Bronchial epithelial cell (primary cell): Measurements from ENCODE around the gene CACNA1C. TPM values are rescaled to one million over a fixed set of nuclear protein-coding genes. Genes with fewer than 3 reads are reported as not detected.
A peak's percentile ranks its signal among the peaks of the same experiment; 100 is the strongest.

Source experiments
- DNase-seq: peaks from one replicate; pipeline ENCODE4 v3.0.0-alpha.2; 2010; ENCODE audit warnings: low read depth
- FAIRE-seq: peaks from 2 replicates; lab custom pipeline; 2011; peaks lifted over from hg19 to GRCh38; lab: Jason Lieb, UNC
- H3K27me3 ChIP-seq: 2 replicates; pipeline ENCODE4 v1.5.1; 2011; ENCODE audit warnings: low read length; ENCODE audit not compliant: control insufficient read depth, insufficient read depth
- H3K36me3 ChIP-seq: 2 replicates; pipeline ENCODE4 v1.5.1; 2011; ENCODE audit warnings: low read length; ENCODE audit not compliant: control insufficient read depth, insufficient read depth
- H3K4me3 ChIP-seq: 2 replicates; pipeline ENCODE4 v1.5.1; 2011; ENCODE audit warnings: mild to moderate bottlenecking, low read depth, low read length, control low read depth
- total RNA-seq: library from RNA; depleted of rRNA; stranded (reverse); fragments of >200 nt; gene quantifications from 2 replicates; pipeline ENCODE4 v1.2.1, GENCODE V29; 2014
- TF ChIP-seq, protein P1 (sequence below): IDR thresholded peaks from 2 replicates; pipeline ENCODE4 v1.5.1; 2011; ENCODE audit warnings: mild to moderate bottlenecking, moderate library complexity, low read length, control low read depth, inconsistent platforms; ENCODE audit not compliant: insufficient read depth, severe bottlenecking

The CACNA1C gene
- total RNA-seq, 1 donor from 2014 or later = not detected

GRCh38 chr12:2347137-2347843 lies 294.5 kb downstream of the CACNA1C start:
- Histone ChIP-seq H3K4me3 (no peak overlapping the region), H3K36me3 (no peaks in the 10 kb centered on the region), H3K27me3 (no peaks in the 10 kb centered on the region)
- DNase-seq (no peak), FAIRE-seq (peak; percentile 60)
- TF ChIP-seq, protein P1, sequence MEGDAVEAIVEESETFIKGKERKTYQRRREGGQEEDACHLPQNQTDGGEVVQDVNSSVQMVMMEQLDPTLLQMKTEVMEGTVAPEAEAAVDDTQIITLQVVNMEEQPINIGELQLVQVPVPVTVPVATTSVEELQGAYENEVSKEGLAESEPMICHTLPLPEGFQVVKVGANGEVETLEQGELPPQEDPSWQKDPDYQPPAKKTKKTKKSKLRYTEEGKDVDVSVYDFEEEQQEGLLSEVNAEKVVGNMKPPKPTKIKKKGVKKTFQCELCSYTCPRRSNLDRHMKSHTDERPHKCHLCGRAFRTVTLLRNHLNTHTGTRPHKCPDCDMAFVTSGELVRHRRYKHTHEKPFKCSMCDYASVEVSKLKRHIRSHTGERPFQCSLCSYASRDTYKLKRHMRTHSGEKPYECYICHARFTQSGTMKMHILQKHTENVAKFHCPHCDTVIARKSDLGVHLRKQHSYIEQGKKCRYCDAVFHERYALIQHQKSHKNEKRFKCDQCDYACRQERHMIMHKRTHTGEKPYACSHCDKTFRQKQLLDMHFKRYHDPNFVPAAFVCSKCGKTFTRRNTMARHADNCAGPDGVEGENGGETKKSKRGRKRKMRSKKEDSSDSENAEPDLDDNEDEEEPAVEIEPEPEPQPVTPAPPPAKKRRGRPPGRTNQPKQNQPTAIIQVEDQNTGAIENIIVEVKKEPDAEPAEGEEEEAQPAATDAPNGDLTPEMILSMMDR = no peak

DNA sequence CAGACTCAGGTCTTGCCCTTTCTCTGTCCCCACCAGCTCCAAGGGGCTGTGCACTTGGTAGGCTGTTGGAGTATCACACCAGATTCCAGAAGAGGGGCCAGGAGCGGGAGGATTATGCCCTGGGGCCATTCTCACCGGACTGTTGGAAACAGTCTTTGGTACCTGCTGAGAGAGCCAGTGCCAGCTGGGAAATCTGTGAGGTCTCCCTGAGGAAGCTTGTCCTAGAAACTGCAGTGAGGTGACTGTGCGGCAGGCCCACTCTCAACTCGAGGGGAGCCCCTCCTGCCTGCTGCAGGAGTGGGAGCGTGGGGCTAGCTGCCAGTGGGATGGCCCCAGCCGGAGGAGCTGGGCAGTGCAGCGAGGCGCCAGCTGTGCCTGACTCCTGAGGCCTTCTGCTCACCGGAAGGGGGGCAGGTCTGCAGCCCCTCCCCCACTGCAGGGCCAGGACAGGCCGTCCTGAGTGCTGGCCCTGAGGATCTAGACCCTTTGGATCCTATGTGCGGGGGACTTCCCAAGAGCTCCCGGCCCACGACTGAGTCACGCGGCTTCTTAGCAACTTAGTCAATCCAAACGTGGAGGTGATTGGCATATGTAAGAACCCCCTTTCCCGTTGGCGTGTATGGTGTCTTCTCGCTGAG lies 295.2 kb downstream of the CACNA1C start:
- DNase-seq (no peak), FAIRE-seq (no peak)
- H3K36me3 ChIP-seq = no peaks in the 10 kb centered on the region
- no peak overlapping the region for H3K4me3 ChIP-seq
- no peaks in the 10 kb centered on the region for H3K27me3 ChIP-seq
- TF ChIP-seq, protein P1 = no peak

GRCh38 chr12:2348482-2348852 lies 295.7 kb downstream of the CACNA1C start:
- H3K27me3 ChIP-seq = no peaks in the 10 kb centered on the region
- no peak for DNase-seq
- no peak for FAIRE-seq
- no peak overlapping the region for H3K4me3 ChIP-seq
- no peaks in the 10 kb centered on the region for H3K36me3 ChIP-seq
- TF ChIP-seq, protein P1 = no peak

- Histone ChIP-seq H3K4me3 (no peak overlapping the region), H3K36me3 (no peaks in the 10 kb centered on the region), H3K27me3 (no peaks in the 10 kb centered on the region)
- TF ChIP-seq, protein P1 = no peak
- FAIRE-seq (no peak), DNase-seq (no peak)
These were observed 298.4 kb downstream of the CACNA1C start for GRCh38 chr12:2351161-2351560.

DNA sequence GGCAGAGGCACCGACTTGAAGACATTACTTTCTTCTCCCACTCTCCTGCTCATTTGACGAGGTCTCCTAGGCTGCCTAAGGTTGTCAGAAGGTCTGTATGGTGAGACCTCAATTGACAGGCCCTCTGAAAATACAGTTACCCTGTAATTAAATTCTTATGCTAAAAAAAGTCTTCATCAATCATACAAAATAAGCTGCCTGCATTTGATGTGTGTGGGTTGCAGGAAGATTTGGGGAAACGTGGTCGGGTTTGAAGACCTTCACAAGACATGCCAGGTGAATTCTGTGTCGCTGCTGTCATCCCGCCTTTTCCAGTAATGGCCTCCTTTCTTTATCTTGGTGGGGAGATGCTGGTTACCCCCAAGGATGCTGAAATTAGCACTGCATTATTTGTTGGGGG lies 299.4 kb downstream of the CACNA1C start:
- no peak for FAIRE-seq
- TF ChIP-seq, protein P1 = no peak

More for the DNA sequence above, 299.4 kb downstream of the CACNA1C start:
- Histone ChIP-seq H3K27me3 (no peaks in the 10 kb centered on the region), H3K36me3 (no peaks in the 10 kb centered on the region), H3K4me3 (no peak overlapping the region)
- no peak for DNase-seq
